ENCODE results near the gene CYB561. TPM values are rescaled to one million over a fixed set of nuclear protein-coding genes. Genes with fewer than 3 reads are reported as not detected.
A peak's percentile ranks its signal among the peaks of the same experiment; 100 is the strongest.

Gene CYB561
- total RNA-seq, 1 donor from 2014 or later = 34.5 TPM

DNA sequence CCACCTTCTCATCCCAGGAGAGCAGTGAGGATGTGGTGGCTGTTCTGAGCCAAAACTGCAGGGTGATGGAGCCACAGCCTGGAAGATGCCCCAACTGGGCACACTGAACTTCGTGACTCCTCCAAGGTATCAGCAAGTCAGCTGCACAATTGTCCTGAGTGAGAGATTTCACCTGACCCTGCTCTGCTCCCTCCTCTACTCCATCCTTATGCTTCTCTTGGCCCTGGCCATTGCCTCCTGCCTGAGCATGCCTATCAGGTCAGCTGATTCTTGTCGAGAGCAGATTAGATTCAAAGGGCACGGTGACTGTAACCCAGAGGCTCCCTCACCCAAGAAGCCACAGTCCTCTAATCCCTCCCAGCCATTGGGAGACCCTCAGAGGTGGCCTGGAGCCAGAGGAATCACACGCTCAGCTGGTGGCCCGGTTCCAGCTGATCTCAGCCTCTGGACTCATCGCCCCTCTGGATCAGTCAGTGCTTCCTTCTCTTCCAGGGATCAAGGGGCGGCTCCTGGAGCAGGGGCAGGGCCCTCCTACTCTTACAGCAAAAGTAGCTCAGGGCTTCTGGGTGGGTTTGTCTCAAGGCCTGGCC is 7.0 kb upstream of the CYB561 start:
- H3K27me3 Mint-ChIP-seq = peaks cover 22% of the 10 kb centered on the region
- H3K4me1 Mint-ChIP-seq (ENCODE audit: unreplicated experiment) = peaks cover 5% of the 10 kb centered on the region
- TF ChIP-seq, protein P1, sequence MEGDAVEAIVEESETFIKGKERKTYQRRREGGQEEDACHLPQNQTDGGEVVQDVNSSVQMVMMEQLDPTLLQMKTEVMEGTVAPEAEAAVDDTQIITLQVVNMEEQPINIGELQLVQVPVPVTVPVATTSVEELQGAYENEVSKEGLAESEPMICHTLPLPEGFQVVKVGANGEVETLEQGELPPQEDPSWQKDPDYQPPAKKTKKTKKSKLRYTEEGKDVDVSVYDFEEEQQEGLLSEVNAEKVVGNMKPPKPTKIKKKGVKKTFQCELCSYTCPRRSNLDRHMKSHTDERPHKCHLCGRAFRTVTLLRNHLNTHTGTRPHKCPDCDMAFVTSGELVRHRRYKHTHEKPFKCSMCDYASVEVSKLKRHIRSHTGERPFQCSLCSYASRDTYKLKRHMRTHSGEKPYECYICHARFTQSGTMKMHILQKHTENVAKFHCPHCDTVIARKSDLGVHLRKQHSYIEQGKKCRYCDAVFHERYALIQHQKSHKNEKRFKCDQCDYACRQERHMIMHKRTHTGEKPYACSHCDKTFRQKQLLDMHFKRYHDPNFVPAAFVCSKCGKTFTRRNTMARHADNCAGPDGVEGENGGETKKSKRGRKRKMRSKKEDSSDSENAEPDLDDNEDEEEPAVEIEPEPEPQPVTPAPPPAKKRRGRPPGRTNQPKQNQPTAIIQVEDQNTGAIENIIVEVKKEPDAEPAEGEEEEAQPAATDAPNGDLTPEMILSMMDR (conservative IDR thresholded peaks at IDR 0.05) = no peak
- no peaks in the 10 kb centered on the region for H3K9me3 Mint-ChIP-seq
- no peak for DNase-seq (ENCODE audit: extremely low spot score, unreplicated experiment)
- H3K4me3 Mint-ChIP-seq = no peak overlapping the region
- no peaks in the 10 kb centered on the region for H3K36me3 Mint-ChIP-seq
- no peak overlapping the region for H3K27ac Mint-ChIP-seq

DNA sequence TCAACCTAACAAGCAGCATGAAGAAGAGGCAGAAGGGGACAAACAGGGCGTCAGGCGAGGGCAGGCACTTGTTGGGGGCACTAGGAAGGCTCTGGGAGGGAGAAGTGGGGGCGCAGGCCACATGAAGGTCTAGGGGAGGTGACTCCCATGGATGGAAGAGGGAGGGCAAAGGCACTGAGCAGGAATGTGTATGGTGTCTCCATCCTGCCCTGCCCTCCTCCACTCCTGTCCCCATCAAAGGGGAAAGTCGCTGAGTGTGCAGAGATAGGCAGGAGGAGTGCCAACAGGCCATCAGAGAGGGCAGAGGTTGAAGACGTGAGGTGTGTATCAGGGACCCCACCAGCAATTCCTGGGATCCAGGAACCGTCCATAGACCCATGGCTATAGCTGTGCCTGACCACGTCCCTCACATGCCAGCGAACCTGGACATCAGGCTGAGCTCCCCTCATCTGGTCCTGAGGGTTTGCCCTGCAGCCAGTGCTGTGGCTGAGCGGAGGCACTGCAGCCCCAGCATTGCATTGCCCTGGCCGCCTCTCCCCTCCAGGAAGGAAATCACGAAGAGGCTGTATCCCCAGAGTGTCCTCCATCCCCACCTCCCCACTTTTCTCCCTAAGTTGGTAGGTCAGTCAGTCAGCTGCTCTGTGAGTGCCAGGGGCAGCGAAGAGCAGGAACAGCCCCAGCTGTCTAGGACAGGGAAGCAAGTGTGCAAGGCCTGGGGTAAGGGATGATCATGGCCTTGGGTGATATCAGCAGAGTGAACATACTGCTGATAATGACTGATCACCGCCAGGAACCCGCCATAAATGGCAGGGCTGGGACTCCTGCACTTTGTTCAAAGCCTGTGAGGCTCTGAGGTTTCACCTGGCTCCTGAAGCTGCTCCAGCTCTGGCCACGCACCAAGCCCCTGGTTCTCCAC is 6.2 kb upstream of the CYB561 start:
- H3K9me3 Mint-ChIP-seq = no peaks in the 10 kb centered on the region
- TF ChIP-seq, protein P1 (conservative IDR thresholded peaks at IDR 0.05) = no peak
- peaks cover 22% of the 10 kb centered on the region for H3K27me3 Mint-ChIP-seq
- no peak overlapping the region for H3K27ac Mint-ChIP-seq
- H3K4me1 Mint-ChIP-seq (ENCODE audit: unreplicated experiment) = peaks cover 5% of the 10 kb centered on the region
- H3K4me3 Mint-ChIP-seq = no peak overlapping the region
- H3K36me3 Mint-ChIP-seq = no peaks in the 10 kb centered on the region
- DNase-seq (ENCODE audit: extremely low spot score, unreplicated experiment) = no peak

DNA sequence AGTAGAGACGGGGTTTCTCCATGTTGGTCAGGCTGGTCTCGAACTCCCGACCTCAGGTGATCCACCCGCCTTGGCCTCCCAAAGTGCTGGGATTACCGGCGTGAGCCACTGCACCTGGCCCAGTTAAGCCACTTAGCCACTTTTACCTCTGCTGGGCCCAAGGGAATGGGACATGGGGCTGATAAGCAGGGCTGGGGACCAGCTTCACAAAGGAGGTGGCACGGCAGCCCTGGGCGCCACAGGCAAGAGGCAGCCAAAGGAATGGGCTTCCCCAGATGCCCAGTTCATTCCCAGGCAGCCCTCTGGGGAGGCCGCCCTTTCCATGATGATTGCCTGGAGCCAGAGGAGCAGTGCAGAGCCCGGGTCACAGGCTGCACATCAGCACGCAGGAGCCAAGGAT is 5.0 kb upstream of the CYB561 start:
- no peak overlapping the region for H3K4me3 Mint-ChIP-seq

DNA sequence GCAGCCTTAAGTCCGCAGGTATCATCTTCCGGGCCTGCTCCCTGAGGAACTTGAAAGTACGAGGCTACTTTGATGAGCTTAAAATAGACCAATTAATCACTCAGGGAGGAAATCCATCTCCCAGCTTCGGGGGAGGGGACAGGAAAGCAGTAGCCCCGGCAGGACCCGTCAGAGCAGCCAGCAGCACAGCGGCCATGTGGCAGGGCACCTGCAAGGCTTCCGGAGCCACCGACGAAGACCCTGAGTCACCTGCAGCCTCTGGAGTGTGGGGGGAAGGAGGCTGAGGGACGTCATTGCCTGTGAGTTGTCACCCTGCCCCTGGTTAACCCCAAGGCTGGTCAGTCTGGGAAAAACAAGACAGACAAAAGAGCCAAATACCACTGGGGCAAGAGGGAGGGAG is 4.4 kb upstream of the CYB561 start:
- Mint-ChIP-seq H3K27ac (no peak overlapping the region), H3K4me1 (ENCODE audit: unreplicated experiment) (peaks cover 5% of the 10 kb centered on the region), H3K9me3 (no peaks in the 10 kb centered on the region), H3K27me3 (peaks cover 22% of the 10 kb centered on the region), H3K4me3 (no peak overlapping the region), H3K36me3 (no peaks in the 10 kb centered on the region)
- no peak for DNase-seq (ENCODE audit: extremely low spot score, unreplicated experiment)
- TF ChIP-seq, protein P1 (conservative IDR thresholded peaks at IDR 0.05) = no peak

More for the DNA sequence above, 5.0 kb upstream of the CYB561 start:
- Mint-ChIP-seq H3K9me3 (no peaks in the 10 kb centered on the region), H3K27ac (no peak overlapping the region), H3K4me1 (ENCODE audit: unreplicated experiment) (peaks cover 5% of the 10 kb centered on the region), H3K27me3 (peaks cover 22% of the 10 kb centered on the region), H3K36me3 (no peaks in the 10 kb centered on the region)
- DNase-seq (ENCODE audit: extremely low spot score, unreplicated experiment) = no peak
- TF ChIP-seq, protein P1 (conservative IDR thresholded peaks at IDR 0.05) = no peak

DNA sequence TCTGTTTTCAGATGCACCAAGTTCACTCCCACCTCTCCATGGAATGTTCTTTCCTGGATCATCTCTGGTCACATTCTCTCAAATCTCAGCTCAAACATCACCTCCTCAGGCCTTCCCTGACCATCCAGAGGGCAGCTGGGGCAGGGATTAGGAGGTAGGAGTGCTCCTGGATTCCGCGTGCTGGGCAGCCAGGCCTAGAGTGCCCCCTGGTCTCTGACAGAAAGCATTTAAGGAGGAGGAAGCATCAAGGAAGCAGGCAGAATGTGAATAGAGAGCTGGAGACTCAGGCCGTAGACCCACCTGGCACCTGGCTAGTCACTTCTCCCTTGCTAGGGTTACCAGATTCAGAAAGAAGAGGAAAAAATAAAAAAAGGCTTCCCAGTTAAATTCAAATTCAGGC is 2.5 kb upstream of the CYB561 start:
- Mint-ChIP-seq H3K27ac (peak overlapping the region; percentile 59), H3K4me3 (peak overlapping the region; percentile 41), H3K36me3 (no peaks in the 10 kb centered on the region), H3K4me1 (ENCODE audit: unreplicated experiment) (peaks cover 5% of the 10 kb centered on the region), H3K9me3 (no peaks in the 10 kb centered on the region), H3K27me3 (peaks cover 22% of the 10 kb centered on the region)
- no peak for DNase-seq (ENCODE audit: extremely low spot score, unreplicated experiment)
- TF ChIP-seq, protein P1 (conservative IDR thresholded peaks at IDR 0.05) = no peak

All from type B pancreatic cell (in vitro differentiated cells).